HL-60 (cell line): ENCODE measurements around the gene DIAPH2.

Source experiments
- CTCF ChIP-seq: IDR thresholded peaks from one replicate; pipeline ENCODE4 v1.5.1; 2011; ENCODE audit warnings: low read length, control low read depth, inconsistent platforms; ENCODE audit not compliant: insufficient read depth
- GABPA ChIP-seq: IDR thresholded peaks from 2 replicates; pipeline ENCODE4 v1.6.1; 2012; ENCODE audit warnings: low read depth
- POLR2AphosphoS5 ChIP-seq: IDR thresholded peaks from 2 replicates; pipeline ENCODE4 v1.6.1; 2012; ENCODE audit warnings: low read depth
- REST ChIP-seq: IDR thresholded peaks from 2 replicates; pipeline ENCODE4 v1.6.1; 2012; ENCODE audit warnings: low read depth; ENCODE audit not compliant: insufficient replicate concordance
- SPI1 ChIP-seq: IDR thresholded peaks from 2 replicates; pipeline ENCODE4 v1.6.1; 2012; ENCODE audit warnings: low read depth, mild to moderate bottlenecking, borderline replicate concordance

GRCh38 chrX:96861218-96861617 is 176.6 kb downstream of the DIAPH2 start:
- no peak for TF ChIP-seq CTCF
- TF ChIP-seq POLR2AphosphoS5: no peak
- TF ChIP-seq REST: no peak
- TF ChIP-seq GABPA: no peak
- peak; percentile 88 for TF ChIP-seq SPI1
